Measurements from ENCODE around the gene SLC23A2.
A peak's percentile ranks its signal among the peaks of the same experiment; 100 is the strongest.

The SLC23A2 gene

DNA sequence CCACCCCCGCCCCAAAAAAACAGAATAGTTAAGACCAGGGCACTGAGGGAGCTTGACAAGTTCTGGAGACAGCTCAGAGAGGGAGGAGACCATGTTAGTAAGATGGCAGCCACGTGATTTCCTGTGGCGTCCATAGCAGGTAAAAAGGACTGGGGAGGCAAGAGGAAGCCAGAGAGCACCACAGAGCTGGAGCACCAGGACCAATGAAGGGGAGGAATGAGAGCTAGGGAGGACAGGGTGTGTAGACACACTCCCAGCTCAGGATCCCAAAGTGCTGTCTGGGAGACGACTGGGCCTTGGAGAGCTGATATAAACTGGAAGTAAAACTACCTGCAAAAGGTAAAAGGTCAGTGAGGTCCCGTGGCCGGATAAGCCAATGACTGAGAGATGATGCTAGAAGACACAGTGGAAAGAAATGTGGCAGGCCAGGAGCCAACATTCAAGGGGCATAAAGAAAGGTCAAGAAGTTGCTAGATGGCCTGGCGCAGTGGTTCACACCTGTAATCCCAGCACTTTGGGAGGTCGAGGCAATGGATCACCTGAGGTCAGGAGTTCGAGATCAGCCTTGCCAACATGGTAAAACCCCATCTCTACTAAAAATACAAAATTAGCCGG, 39.0 kb downstream of the SLC23A2 start:
- no peak for DNase-seq

DNA sequence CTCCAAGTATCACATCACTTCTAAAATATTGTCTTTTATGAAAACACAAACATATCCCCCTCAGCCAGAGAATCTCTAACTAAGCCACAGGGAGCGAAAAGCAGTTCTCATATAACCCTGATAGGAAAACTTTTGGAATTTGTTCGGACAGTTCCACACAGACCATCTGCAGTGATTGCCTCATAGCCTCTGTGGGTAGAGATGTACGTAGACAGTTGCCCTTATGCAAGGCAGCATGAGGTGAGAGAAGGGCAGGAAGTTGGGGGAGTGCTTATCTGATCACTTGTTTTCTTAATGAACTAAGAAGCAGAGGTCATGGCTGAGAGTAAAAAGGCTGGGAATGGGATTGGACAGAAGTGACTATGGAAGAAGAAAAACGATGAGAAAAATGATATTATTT, 39.6 kb downstream of the SLC23A2 start:
- no peak for DNase-seq

DNA sequence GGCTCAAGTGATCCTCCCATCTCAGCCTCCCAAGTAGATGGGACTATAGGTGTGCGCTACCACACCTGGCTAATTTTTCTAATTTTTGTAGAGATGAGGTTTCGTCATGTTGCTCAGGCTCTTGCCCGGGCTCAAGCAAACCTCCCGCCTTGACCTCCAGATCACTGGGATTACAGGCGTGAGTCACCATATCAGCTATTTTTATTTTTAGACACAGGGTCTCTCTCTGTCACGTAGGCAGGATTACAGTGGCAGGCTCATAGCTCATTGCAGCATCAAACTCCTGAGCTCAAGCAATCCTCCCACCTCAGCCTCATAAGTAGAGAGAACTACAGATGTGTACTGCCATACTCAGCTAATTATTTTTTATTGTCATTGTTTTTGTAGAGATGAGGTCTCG, 41.7 kb downstream of the SLC23A2 start:
- DNase-seq = no peak

DNA sequence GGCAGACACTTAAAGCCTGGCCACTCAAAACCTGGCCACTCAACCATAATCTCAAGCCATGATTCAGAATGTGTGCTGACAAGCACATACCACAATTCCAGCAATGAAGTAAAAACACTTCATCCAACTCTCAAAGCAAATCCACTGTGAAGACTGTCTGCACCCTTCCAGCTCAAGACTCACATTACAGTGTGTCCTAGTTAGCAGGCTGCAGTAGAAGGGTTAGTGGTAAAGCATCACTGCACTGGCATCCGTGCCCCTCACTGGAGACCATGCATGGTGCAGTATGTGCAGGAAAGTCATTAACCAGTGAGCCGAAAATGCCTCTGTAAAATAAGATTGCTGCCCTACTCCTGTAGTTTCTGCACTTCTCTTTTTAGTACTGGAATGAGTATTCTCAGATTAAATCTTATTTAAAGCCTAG, 43.4 kb downstream of the SLC23A2 start:
- no peak for DNase-seq

DNA sequence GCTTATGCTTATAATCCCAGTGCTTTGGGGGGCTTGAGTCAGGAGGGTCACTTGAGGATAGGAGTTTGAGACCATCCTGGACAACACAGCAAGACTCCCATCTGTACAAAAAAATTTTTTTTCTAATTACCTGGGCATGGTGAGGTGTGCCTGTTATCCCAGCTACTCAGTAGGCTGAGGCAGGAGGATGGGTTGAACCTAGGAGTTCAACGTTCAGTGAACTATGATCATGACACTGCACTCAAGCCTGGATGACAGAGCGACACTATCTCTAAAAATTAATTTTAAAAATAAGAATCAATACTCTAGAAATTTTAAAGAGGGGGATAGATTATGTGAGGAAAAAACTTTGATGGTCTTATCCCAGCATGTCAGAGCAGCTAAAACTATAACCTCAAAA, 44.1 kb downstream of the SLC23A2 start:
- DNase-seq = no peak

DNA sequence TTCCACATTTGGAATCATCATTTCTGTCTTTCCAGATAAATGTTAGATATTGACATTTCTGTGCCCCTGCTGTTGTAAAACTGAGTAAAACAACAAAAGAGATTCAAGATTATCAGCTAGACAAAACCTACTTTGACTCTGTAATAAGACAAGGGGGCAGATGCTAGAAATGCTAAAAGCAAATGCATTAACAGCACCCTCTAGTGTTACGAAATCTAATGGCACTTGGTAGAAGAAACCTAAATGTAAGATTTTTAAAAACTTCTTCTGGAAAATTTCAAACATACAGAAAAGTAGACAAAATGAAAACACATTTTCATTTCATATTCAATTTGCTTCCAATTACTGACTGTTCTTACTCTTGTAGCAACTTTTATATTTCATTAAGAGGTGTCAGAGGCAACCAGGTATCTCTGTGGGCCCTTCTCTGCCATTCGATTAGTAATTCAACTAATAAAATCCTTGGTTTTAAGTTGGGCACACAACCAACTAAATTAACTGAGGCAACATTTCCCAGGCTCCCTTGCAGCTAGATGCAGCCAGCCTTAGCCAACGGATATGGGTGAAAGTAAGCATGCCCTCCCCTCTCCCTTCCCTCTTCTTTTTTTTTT, 45.0 kb downstream of the SLC23A2 start:
- peak; percentile 9 for DNase-seq

DNA sequence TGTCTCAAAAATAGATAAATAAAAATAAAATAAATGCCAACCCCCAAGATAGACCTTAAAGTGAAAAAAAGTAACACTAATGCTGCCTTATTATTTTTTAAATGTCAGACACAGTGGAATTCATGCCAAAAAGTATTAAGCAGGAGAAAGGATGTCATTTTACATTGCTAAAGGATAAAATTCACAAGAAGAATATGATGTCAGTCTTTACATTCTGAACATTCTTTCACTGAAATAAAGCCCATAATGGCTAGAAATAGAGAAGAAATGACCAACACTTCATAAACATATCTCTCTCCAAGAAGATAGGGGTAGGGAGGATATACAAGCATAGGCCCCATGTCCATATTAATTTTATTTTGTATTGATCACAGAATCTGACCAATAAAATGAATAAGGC, 47.4 kb downstream of the SLC23A2 start:
- no peak for DNase-seq

DNA sequence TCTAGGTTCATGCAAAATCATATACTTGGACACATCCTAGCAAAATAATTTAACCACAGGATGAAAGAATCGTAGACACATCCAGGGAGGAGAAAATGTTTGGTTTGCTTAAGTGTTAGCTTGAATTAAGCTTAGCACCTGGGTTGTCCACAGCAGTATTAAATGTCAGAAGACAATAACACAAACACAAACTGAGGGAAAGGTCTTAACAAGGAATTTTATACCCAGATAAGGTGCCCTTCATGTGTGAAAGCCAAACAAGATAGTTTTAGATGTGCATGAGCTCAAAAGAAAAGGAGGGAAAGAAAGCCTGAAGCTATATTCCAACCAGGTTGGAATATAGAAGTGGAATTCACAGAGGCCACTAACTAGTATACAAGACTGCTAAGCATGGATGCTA, 49.1 kb downstream of the SLC23A2 start:
- no peak for DNase-seq

DNA sequence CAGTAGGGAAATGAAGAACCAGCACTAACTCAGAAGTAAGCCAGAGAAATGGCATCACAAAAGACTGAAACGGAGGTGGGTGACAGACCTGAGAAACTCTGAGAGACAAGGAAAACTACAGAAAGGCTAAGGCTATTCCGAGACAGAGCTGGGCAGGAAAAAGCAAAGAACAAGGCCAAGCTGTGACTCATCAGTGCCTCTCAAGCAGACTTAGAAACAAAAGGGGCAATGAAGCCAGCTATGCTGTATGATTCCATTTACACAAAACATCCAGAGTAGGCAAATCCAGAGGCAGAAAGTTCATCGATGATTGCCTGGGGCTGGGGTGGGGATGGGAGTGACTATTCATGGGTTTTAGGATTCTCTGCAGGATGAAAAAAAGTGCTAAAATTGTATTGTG, 50.0 kb downstream of the SLC23A2 start:
- no peak for DNase-seq

DNA sequence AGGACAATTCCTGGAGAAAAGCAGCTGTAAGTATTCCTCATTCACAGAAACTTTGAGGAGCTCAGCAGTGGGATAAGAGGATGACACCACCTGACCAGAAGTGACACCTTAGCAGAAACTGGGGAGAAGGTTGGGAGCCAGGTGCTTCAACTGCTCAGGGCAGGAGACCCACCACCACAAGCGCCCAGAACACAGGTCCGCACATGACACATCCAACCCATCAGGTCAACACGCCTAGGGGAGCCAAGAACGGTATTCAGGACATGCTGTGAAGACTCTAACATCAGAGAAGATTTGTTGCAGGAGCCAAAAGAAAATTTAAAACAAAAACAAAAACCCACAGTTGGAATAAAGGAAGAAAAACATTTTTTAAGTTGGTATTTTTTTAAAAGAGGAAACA, 50.5 kb downstream of the SLC23A2 start:
- no peak for DNase-seq

DNA sequence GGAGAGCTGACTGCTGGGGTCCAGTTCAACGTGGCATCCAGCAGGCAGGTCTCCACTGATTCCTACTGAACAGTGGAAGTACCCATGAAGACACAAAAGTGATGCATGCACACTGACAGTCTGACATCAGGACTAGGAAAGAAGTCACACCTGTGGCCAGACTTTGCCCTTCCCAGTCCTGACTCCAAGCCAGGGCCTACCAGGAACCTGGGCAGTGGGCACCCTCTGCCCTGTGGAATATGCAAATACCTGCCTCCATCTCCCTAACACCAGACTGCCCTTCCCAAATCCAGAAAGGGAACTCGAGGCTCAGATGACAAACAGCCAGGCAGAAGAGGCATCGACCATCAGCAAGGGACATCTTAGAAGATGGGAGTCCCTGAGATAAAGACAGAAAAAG, 50.9 kb downstream of the SLC23A2 start:
- no peak for DNase-seq

DNA sequence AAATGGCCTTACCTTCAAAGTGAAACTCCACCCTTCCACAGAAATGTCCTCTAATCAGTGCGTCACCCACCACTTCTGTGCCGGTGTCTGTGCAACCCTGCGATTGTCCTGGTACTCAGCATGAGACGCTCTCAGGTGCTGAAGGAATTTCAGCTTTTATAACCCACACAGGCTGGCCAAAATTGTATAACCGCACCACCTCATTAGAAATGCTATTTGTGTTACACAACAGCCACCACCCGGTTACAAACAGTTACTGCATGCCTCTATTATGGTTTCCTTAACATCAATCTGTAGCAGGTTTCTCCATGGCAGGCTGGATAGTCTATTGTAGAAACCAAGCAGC, 51.5 kb downstream of the SLC23A2 start:
- DNase-seq = no peak

DNA sequence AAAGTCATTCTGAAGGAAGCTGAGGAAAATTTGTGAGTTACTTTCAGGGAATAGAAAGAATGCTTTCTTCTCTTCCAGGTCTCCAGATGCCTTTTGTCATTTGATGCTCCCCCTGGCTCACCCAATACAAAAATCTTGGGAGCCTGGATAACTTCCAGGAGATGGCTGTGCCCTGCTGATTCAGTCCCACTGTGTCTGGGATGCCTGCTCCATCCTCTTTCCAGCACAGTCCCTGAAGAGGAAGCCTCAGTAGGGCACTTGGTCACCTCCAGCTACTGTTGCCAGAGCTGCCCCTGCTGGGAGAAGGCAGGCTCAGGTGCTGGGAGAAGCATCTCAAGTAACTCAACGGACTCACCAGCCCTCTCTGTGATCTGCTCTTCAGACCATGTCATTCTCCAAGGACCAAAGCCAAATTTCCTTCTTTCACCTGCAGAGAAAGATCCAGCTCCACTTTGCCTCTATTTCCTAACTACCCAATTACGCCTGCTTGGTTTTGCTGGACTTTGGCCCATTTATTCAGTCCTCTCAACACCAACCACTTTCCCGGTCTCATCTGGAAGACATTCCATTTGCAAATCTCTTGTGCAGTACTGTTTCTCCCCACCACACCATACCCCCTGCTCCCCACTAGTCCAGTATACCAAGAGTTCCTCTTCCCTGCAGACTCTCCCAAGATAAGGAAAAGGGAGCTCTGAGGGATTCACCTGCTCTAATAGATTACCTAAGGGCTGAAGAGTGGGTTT, 53.3 kb downstream of the SLC23A2 start:
- no peak for DNase-seq

DNA sequence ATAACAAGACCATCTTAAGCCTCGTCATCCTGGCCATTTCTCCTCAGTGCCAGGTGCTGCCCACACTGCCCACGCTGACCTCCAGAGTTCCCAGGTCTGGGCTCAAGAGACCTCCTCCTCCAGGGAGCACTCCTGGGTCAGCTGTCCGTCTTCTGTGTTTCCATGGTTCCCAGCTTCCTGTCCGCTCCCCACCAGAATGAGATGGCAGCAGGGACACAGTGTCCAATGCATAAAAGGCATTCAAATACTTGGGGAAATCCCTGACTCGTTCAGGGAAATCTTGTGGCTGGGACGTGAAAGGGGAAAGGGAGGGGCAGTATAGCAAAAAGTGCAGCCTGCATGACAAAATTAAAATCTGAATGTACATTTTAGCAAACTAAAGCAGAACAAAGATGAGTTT, 54.3 kb downstream of the SLC23A2 start:
- DNase-seq = no peak

DNA sequence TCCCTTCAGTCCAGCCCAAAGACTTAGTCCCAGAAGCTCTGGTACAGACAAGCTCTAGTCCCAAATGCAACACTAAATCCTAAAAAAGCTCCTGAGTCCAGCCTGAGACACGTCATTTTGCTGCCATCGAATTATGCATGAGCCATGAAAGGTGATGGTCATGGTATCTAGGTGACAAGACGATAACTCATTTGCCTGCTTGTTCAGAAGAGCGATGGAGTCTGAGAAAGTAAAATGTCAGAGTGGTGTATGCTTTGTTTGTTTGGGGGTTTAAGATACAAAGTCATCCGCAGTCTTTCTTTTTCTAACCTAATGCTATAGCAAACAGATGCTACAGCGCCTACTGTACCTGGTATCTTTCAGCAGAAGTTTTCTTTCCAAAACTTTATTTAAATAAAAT, 54.7 kb downstream of the SLC23A2 start:
- no peak for DNase-seq

DNA sequence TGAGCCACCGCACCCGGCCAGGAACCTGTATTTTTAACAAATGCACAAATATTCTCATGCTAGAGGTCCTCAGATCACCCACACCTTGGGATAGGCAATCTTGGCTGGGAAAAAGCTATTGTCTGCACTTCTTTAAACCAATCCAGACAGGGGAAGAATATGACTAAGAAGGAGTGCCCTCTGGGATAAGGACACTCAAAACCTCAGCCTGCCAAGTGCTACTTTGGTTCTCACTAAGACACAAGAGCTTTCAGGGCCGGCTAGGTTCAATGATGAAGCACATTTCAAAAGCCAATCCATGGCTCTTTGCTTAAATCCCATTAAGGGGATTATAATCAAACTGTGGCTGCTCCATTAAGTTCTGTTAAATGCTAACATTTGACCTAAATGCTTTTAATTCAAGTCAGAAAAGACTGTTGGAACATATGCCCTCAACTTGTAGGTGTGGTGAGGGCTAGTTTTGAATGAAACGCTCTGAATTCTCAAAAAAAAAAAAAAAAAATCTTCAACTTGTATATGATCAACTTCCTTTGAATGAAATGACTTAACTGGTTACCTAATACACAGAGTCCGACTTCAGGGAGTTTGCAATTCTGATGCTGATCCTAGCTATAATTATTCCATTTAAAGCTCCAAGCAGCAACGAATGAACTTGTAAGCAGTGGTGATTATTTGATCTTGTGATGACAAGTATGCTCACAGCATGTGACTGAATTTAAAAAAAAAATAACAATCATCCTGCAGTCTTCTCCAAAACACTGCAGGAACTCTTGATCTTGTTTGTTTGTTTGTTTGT, 56.6 kb downstream of the SLC23A2 start:
- DNase-seq = no peak

DNA sequence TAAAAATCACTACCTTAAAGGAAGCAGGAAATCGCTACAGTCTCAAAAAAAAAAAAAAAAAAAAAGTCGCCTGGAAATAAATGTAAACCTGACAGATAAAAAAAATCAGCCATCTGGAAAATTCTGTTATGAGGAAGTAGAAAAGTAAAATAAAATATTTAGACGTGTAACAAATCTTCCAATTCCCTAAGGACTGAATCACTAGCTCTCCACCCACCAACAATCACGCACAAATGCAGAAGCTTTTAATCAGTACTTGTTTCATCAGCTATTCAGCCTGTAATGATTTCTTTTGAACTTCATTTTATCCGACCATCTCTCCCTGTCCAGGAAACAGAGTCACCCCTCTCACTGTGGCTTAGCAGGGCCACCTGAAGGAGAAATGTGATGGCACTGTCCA, 59.0 kb downstream of the SLC23A2 start:
- DNase-seq = no peak

DNA sequence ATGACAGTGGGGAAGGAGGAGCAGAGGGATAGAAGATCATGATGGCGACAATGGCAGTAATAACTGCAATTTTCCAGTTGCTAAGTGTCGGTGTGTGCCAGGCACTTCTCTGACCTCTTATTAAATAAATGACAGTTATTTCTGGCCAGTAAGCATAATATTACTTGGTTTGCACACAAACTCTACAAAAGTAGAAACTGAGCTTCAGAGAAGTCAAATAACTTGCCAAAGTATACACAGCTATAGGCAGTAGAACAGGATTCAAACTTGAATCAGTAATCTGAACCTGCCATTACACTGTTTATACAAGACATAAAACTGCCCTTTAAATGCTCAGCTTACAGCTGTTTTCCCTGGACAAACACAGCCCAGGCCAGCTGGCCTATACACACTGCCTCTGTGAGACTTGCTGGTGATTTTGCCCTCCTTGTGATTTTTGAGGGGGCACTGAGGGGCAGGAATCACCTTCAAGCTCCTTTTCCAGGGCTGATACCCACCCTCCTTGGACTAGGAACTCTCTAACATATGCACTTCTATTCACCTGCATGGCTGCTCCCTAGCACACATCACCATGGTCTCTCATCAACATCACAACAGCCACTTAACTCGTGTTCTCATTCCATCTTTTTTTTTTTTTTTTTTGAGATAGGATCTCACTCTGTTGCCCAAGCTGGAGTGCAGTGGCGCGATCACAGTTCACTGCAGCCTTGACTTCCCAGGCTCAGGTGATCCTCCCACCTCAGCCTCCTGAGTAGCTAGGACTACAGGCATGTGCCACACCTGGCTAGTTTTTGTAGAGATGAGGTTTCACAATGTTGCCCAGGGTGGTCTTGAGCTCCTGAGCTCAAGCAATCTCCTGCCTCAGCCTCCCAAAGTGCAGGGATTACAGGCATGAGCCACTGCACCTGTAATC, 63.6 kb downstream of the SLC23A2 start:
- peak; percentile 41 for DNase-seq

DNA sequence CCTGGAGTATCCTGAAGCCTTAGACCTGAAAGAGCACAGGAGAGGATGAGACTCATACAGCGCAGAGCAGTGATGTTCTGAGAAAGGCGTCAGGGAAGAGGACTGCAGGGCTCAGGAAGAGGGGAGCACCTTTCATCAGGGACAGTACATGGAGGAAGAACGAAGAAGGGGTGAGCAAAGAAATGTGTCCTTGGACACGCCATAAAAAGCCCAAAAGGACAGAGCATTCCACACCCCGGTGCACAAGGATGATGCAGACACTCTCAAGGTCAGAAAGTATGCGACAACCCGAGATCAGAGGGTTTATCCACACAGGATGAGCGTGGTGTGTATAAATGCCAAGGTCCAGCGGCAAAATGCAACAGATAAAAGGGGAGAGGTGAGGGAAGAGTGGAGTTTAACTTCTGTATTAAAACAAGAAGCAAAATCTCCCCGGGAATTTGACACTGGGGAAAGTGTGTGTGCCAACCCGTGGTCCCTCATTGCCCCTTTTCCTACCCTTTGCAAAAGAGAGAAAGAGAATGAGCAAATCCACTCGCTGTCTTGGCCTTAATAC, 64.4 kb downstream of the SLC23A2 start:
- no peak for DNase-seq

DNA sequence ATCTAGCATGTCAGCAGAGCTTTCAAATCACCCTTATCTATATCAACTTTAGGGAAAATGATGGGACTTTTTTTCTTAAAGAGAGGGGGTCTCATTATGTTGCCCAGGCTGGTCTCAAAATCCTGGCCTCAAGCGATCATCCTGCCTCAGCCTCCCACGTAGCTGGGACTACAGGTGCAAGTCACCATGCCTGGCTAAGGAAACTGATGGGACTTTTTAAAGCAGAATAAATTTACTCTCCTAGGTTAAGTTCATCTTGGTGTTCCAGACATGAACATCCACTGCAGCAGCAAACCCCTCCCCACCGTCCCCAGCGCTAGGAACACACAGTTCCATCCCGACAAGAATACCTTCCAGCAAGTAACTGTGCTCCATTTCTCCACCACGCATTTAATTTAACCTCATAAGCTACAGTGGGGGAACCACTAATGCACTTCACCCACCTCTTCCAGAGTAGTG, 64.9 kb downstream of the SLC23A2 start:
- no peak for DNase-seq

DNA sequence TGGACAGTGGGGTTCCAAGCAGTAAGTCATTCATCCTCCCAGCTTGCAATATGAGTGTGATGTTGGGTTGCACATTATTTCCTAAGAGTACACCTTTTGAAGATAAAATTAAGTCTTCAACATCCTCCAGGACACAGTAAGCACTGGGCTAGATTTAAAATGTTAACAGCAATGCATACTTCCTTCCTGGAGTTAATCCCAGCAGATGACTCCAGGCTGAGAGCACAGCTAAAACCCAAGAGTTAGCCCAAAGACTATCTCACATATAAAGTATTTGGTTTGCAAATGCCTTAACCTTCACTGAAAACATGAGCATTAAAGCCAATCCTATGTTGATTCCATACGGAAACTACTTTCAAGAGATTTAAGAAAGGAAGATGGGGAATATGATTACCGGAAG, 69.2 kb downstream of the SLC23A2 start:
- DNase-seq = no peak

DNA sequence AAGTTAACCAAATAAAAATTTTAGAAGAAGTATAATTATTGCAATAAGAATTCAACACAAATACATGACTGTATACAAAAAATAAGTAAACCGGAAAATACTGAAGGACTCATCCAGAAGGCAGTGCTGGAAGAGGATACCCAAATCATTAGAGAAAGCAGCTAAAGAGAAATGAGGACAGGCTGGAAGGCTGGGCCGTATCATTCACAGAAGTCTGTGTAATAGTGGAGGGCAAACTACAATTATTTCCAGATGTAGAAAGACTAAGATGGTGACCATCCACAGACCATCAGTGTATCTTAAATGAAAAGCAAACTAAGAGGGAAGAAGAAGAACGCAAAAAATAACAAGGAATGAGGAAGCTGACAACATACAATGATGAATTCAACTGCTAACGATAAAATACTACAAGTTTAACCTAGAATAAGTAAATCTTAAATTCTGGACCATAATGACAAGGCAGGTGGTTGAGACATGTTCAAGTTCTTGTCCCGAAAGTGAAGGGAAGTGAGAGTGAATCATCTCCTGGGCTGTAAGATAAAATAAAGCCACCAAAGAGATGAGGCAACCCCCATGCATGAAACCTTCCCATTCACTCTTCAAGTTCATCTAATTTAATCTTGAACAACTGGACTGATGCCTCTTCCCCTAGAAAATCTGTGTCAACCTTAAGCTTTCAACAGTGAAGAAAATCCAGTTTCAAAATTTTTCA, 71.5 kb downstream of the SLC23A2 start:
- no peak for DNase-seq
